Islet precursor cell (in vitro differentiated cells): ENCODE data around the gene CPEB2.
"Not testable (repeated sequence)": the region's sequence is repeated elsewhere in the genome, so short reads cannot be mapped to it uniquely, and the experiment has no call there.

Experiments used
- DNase-seq: peaks from one replicate; pipeline ENCODE4 v3.0.0-alpha.2; 2018

CPEB2 gene

GRCh38 chr4:15063341-15063740 lies 61.1 kb downstream of the CPEB2 start:
- no peak for DNase-seq

GRCh38 chr4:15065516-15065915 lies 63.2 kb downstream of the CPEB2 start:
- no peak for DNase-seq

GRCh38 chr4:15066140-15066539 lies 63.9 kb downstream of the CPEB2 start:
- no peak for DNase-seq

- DNase-seq, result no peak
Measured at GRCh38 chr4:15068298-15068697, 66.0 kb downstream of the CPEB2 start.

GRCh38 chr4:15075875-15076274 lies 73.6 kb downstream of the CPEB2 start:
- DNase-seq, result no peak

- DNase-seq, result no peak
Measured at GRCh38 chr4:15077969-15078368, 75.7 kb downstream of the CPEB2 start.

- no peak for DNase-seq
Measured at GRCh38 chr4:15078682-15079642, 76.7 kb downstream of the CPEB2 start.

GRCh38 chr4:15084780-15085179 lies 82.5 kb downstream of the CPEB2 start:
- DNase-seq, result no peak

GRCh38 chr4:15085762-15086161 lies 83.5 kb downstream of the CPEB2 start:
- DNase-seq, result not testable (repeated sequence)

- DNase-seq, result not testable (repeated sequence)
Measured at GRCh38 chr4:15086259-15086658, 84.0 kb downstream of the CPEB2 start.

- DNase-seq, result no peak
Measured at GRCh38 chr4:15088394-15089035, 86.2 kb downstream of the CPEB2 start.

GRCh38 chr4:15089979-15090378 lies 87.7 kb downstream of the CPEB2 start:
- no peak for DNase-seq

GRCh38 chr4:15100380-15100779 lies 98.1 kb downstream of the CPEB2 start:
- no peak for DNase-seq

GRCh38 chr4:15100994-15101695 lies 98.9 kb downstream of the CPEB2 start:
- no peak for DNase-seq

- no peak for DNase-seq
Measured at GRCh38 chr4:15104825-15105224, 102.5 kb downstream of the CPEB2 start.

- no peak for DNase-seq
Measured at GRCh38 chr4:15106399-15106798, 104.1 kb downstream of the CPEB2 start.

- DNase-seq, result no peak
Measured at GRCh38 chr4:15109600-15109999, 107.3 kb downstream of the CPEB2 start.

GRCh38 chr4:15110120-15110571 lies 107.9 kb downstream of the CPEB2 start:
- DNase-seq, result no peak

GRCh38 chr4:15116509-15117079 lies 114.3 kb downstream of the CPEB2 start:
- no peak for DNase-seq

GRCh38 chr4:15117270-15117946 lies 115.1 kb downstream of the CPEB2 start:
- no peak for DNase-seq

GRCh38 chr4:15118292-15118691 lies 116.0 kb downstream of the CPEB2 start:
- no peak for DNase-seq
